Measurements from ENCODE around the gene STK38L. TPM values are rescaled to one million over a fixed set of nuclear protein-coding genes. Genes with fewer than 3 reads are reported as not detected.
A peak's percentile ranks its signal among the peaks of the same experiment; 100 is the strongest.

Gene STK38L
- total and polyA plus RNA-seq, 8 donors, result 28.2 to 45.1 (median 40.4) TPM

GRCh38 chr12:27299102-27299501 lies 55.0 kb downstream of the STK38L start:
- Histone ChIP-seq H3K9me3 (no peaks in the 10 kb centered on the region), H3K27me3 (no peaks in the 10 kb centered on the region), H3K36me3 (peaks cover 0 to 55% of the 10 kb centered on the region in 2 donors), H3K4me1 (no peaks in the 10 kb centered on the region), H3K4me3 (no peak overlapping the region), H3K27ac (no peak overlapping the region)
- no peak for ATAC-seq
- DNase-seq, result no peak
- no peak for TF ChIP-seq CTCF (IDR thresholded peaks at IDR 0.05)
- intact Hi-C loops (cut with DNase I), result no loop called here

GRCh38 chr12:27300226-27300625 lies 56.1 kb downstream of the STK38L start:
- peak in 1 of 4 donors; percentile 28 for DNase-seq
- Histone ChIP-seq H3K4me1 (no peaks in the 10 kb centered on the region), H3K9me3 (no peaks in the 10 kb centered on the region), H3K27me3 (no peaks in the 10 kb centered on the region), H3K36me3 (peaks cover 0 to 55% of the 10 kb centered on the region in 2 donors), H3K27ac (no peak overlapping the region), H3K4me3 (no peak overlapping the region)
- intact Hi-C loops (cut with DNase I), result loop anchor here in 1 of 2 donors (10.0 kb wide), 1 partner anchor 265 kb away; no protein-coding TSS in a partner anchor
- TF ChIP-seq CTCF (IDR thresholded peaks at IDR 0.05), result no peak
- ATAC-seq, result no peak

GRCh38 chr12:27303139-27304111 lies 59.3 kb downstream of the STK38L start:
- Histone ChIP-seq H3K4me3 (no peak overlapping the region), H3K27me3 (no peaks in the 10 kb centered on the region), H3K27ac (no peak overlapping the region), H3K36me3 (peaks cover 0 to 46% of the 10 kb centered on the region in 2 donors), H3K9me3 (no peaks in the 10 kb centered on the region), H3K4me1 (no peaks in the 10 kb centered on the region)
- DNase-seq, result peak in 1 of 4 donors; percentile 22
- no peak for ATAC-seq
- intact Hi-C loops (cut with DNase I), result loop anchor here in 1 of 2 donors (10.0 kb wide), 1 partner anchor 269 kb away; no protein-coding TSS in a partner anchor
- no peak for TF ChIP-seq CTCF (IDR thresholded peaks at IDR 0.05)

- intact Hi-C loops (cut with DNase I), result loop anchor here in 1 of 2 donors (10.0 kb wide), 1 partner anchor 270 kb away; no protein-coding TSS in a partner anchor
- Histone ChIP-seq H3K36me3 (peaks cover 0 to 52% of the 10 kb centered on the region in 2 donors), H3K27me3 (no peaks in the 10 kb centered on the region), H3K4me3 (no peak overlapping the region), H3K27ac (no peak overlapping the region), H3K4me1 (no peaks in the 10 kb centered on the region), H3K9me3 (no peaks in the 10 kb centered on the region)
- no peak for DNase-seq
- ATAC-seq, result no peak
- TF ChIP-seq CTCF (IDR thresholded peaks at IDR 0.05), result no peak
Observed at GRCh38 chr12:27304856-27305255, 60.8 kb downstream of the STK38L start.

Measured in left lung (tissue), 10 donors.